GM23248 (cell line): ENCODE measurements around the gene MTA3. TPM values are rescaled to one million over a fixed set of nuclear protein-coding genes. Genes with fewer than 3 reads are reported as not detected.
A peak's percentile ranks its signal among the peaks of the same experiment; 100 is the strongest.

Experiments used
- DNase-seq: peaks from one replicate; pipeline ENCODE4 v3.0.0-alpha.2; 2015
- H2AFZ ChIP-seq: fragments of 200-600 bp; sonication (generic); 2 replicates; pipeline ENCODE4 v1.6.1; 2016; ENCODE audit warnings: antibody characterized with exemption
- H3F3A ChIP-seq: fragments of 200-600 bp; sonication (generic); 2 replicates; pipeline ENCODE4 v1.6.1; 2016; ENCODE audit warnings: mild to moderate bottlenecking, antibody characterized with exemption, mixed run types; ENCODE audit not compliant: insufficient read depth
- H3K27ac ChIP-seq: fragments of 200-600 bp; sonication (generic); 2 replicates; pipeline ENCODE4 v1.5.1; 2016; ENCODE audit warnings: mild to moderate bottlenecking
- H3K27me3 ChIP-seq: fragments of 200-600 bp; sonication (generic); replicated peaks from 2 replicates; pipeline ENCODE4 v1.6.1; 2016; ENCODE audit warnings: mild to moderate bottlenecking; ENCODE audit not compliant: insufficient read depth
- H3K36me3 ChIP-seq: fragments of 200-600 bp; sonication (generic); 2 replicates; pipeline ENCODE4 v1.6.1; 2016; ENCODE audit warnings: low read depth, mild to moderate bottlenecking
- H3K4me1 ChIP-seq: fragments of 200-600 bp; sonication (generic); 2 replicates; pipeline ENCODE4 v1.6.1; 2016; ENCODE audit warnings: mild to moderate bottlenecking; ENCODE audit not compliant: insufficient read depth
- H3K4me2 ChIP-seq: fragments of 200-600 bp; sonication (generic); one replicate; pipeline ENCODE4 v1.6.1; 2016; ENCODE audit warnings: mild to moderate bottlenecking; ENCODE audit not compliant: unreplicated experiment
- H3K4me3 ChIP-seq: fragments of 200-600 bp; sonication (generic); 2 replicates; pipeline ENCODE4 v1.5.1; 2016; ENCODE audit warnings: mild to moderate bottlenecking
- H3K79me2 ChIP-seq: fragments of 200-600 bp; sonication (generic); 2 replicates; pipeline ENCODE4 v1.6.1; 2016; ENCODE audit warnings: mild to moderate bottlenecking; ENCODE audit not compliant: insufficient read depth
- H3K9ac ChIP-seq: fragments of 200-600 bp; sonication (generic); 2 replicates; pipeline ENCODE4 v1.6.1; 2016; ENCODE audit warnings: mild to moderate bottlenecking
- H3K9me2 ChIP-seq: fragments of 200-600 bp; sonication (generic); 2 replicates; pipeline ENCODE4 v1.6.1; 2016; ENCODE audit warnings: mixed run types, mild to moderate bottlenecking, moderate library complexity; ENCODE audit not compliant: insufficient read depth
- H3K9me3 ChIP-seq: fragments of 200-600 bp; sonication (generic); one replicate; pipeline ENCODE4 v1.6.1; 2017; ENCODE audit warnings: low read depth
- H4K20me1 ChIP-seq: fragments of 200-600 bp; sonication (generic); 2 replicates; pipeline ENCODE4 v1.6.0; 2016; ENCODE audit not compliant: insufficient read depth
- EZH2 ChIP-seq: fragments of 200-600 bp; sonication (generic); IDR thresholded peaks from 2 replicates; pipeline ENCODE4 v1.6.1; 2018; ENCODE audit warnings: antibody characterized with exemption, mild to moderate bottlenecking; ENCODE audit not compliant: insufficient read depth, poor library complexity, severe bottlenecking
- EZH2phosphoT487 ChIP-seq: fragments of 200-600 bp; sonication (generic); IDR thresholded peaks from 2 replicates; pipeline ENCODE4 v1.6.1; 2018; ENCODE audit warnings: antibody characterized with exemption, moderate library complexity, mild to moderate bottlenecking, low read depth; ENCODE audit not compliant: insufficient read depth
- WGBS, 2 experiments: methylation state at CpG; one replicate each; pipeline ENCODE4 v1.1.6; 2015 to 2017; ENCODE audit warnings: low lambda C conversion rate in 2 of 2, low coverage in 1 of 2; ENCODE audit errors: missing lambda C conversion rate in 2 of 2; 5-methylcytosine and 5-hydroxymethylcytosine counted together
- in situ Hi-C: fragments of 300-500 bp; cut with MboI; formaldehyde crosslinking; loops from 2 replicates; pipeline ENCODE4 v1.15.0; 2020
- polyA plus RNA-seq: library from polyadenylated mRNA; unstranded; fragments of >200 nt; fragmentation: Nextera tagmentation; extraction: Ambion mirVana; gene quantifications from 2 replicates; pipeline ENCODE4 v1.2.1, GENCODE V29; 2016
- total RNA-seq: library from RNA; depleted of rRNA; stranded (reverse); fragments of >200 nt; shearing (Covaris generic); gene quantifications from 2 replicates; pipeline ENCODE4 v1.2.3, GENCODE V29; 2014

MTA3 gene
- total and polyA plus RNA-seq, 2 experiments from 2014 or later = 25.7 to 29.7 TPM

- Histone ChIP-seq H2AFZ (no peak overlapping the region), H3K27me3 (peaks cover 24% of the 10 kb centered on the region), H3K9me2 (no peaks in the 10 kb centered on the region), H3K9ac (no peak overlapping the region), H3K4me3 (no peak overlapping the region), H3K36me3 (no peaks in the 10 kb centered on the region), H3K27ac (no peak overlapping the region), H3K79me2 (no peaks in the 10 kb centered on the region), H3K4me1 (no peaks in the 10 kb centered on the region), H3K4me2 (no peak overlapping the region), H3F3A (no peaks in the 10 kb centered on the region), H3K9me3 (no peaks in the 10 kb centered on the region), H4K20me1 (no peaks in the 10 kb centered on the region)
- TF ChIP-seq EZH2phosphoT487 (no peak), EZH2 (no peak)
- in situ Hi-C loops = no loop called here
- 75 to 77% methylated on average over 8 of the region's 8 CpGs for WGBS, 2 experiments
- no peak for DNase-seq
Observed at GRCh38 chr2:42794271-42795046, 226.0 kb downstream of the MTA3 start.

GRCh38 chr2:42795275-42795674 is 226.8 kb downstream of the MTA3 start:
- no peak for TF ChIP-seq EZH2
- TF ChIP-seq EZH2phosphoT487 = no peak
- Histone ChIP-seq H3K4me2 (no peak overlapping the region), H4K20me1 (no peaks in the 10 kb centered on the region), H3K27me3 (peaks cover 24% of the 10 kb centered on the region), H3K79me2 (no peaks in the 10 kb centered on the region), H3K4me1 (no peaks in the 10 kb centered on the region), H3K9me2 (no peaks in the 10 kb centered on the region), H3K4me3 (no peak overlapping the region), H3K9ac (no peak overlapping the region), H3K27ac (no peak overlapping the region), H3F3A (no peaks in the 10 kb centered on the region), H3K9me3 (no peaks in the 10 kb centered on the region), H3K36me3 (no peaks in the 10 kb centered on the region), H2AFZ (no peak overlapping the region)
- in situ Hi-C loops = no loop called here
- 85 to 88% methylated on average over 6 of the region's 6 CpGs for WGBS, 2 experiments
- no peak for DNase-seq

GRCh38 chr2:42795841-42796301 is 227.4 kb downstream of the MTA3 start:
- TF ChIP-seq EZH2 = no peak
- TF ChIP-seq EZH2phosphoT487 = no peak
- Histone ChIP-seq H3K27ac (no peak overlapping the region), H3K4me1 (no peaks in the 10 kb centered on the region), H3K4me3 (no peak overlapping the region), H3K9me2 (no peaks in the 10 kb centered on the region), H3K79me2 (no peaks in the 10 kb centered on the region), H2AFZ (peak overlapping the region; percentile 35; the same call in 1 of the 2 replicates), H3K9me3 (no peaks in the 10 kb centered on the region), H3K36me3 (no peaks in the 10 kb centered on the region), H3F3A (no peaks in the 10 kb centered on the region), H4K20me1 (no peaks in the 10 kb centered on the region), H3K27me3 (peaks cover 24% of the 10 kb centered on the region), H3K9ac (no peak overlapping the region), H3K4me2 (no peak overlapping the region)
- WGBS, 2 experiments = 43 to 52% methylated on average over 3 of the region's 3 CpGs
- in situ Hi-C loops = no loop called here
- no peak for DNase-seq

- H3K27ac ChIP-seq = no peak overlapping the region
- no peaks in the 10 kb centered on the region for H4K20me1 ChIP-seq
- 91 to 92% methylated on average over 7 of the region's 7 CpGs for WGBS, 2 experiments
- no peaks in the 10 kb centered on the region for H3K36me3 ChIP-seq
- peaks cover 24% of the 10 kb centered on the region for H3K27me3 ChIP-seq
- TF ChIP-seq EZH2 (no peak), EZH2phosphoT487 (no peak)
- no peak overlapping the region for H3K4me2 ChIP-seq
- H3K79me2 ChIP-seq = no peaks in the 10 kb centered on the region
- H3K4me1 ChIP-seq = no peaks in the 10 kb centered on the region
- H3K4me3 ChIP-seq = no peak overlapping the region
- no peaks in the 10 kb centered on the region for H3F3A ChIP-seq
- H3K9ac ChIP-seq = no peak overlapping the region
- H3K9me2 ChIP-seq = no peaks in the 10 kb centered on the region
- no peak for DNase-seq
- peak overlapping the region; percentile 35; the same call in 1 of the 2 replicates for H2AFZ ChIP-seq
- in situ Hi-C loops = no loop called here
- H3K9me3 ChIP-seq = no peaks in the 10 kb centered on the region
Observed at GRCh38 chr2:42796427-42797248, 228.2 kb downstream of the MTA3 start.
